B cell (primary cell): Measurements from ENCODE around the gene IRGQ. TPM values are rescaled to one million over a fixed set of nuclear protein-coding genes. Genes with fewer than 3 reads are reported as not detected.
"Not testable (repeated sequence)": the region's sequence is repeated elsewhere in the genome, so short reads cannot be mapped to it uniquely, and the experiment has no call there.

Source experiments
- ATAC-seq: fragments of 200-7000 bp; cut with Tn5 transposase; one replicate; pipeline ENCODE4 v1.10.0; 2021; ENCODE audit warnings: low read depth, mild to moderate bottlenecking, moderate number of reproducible peaks, moderate library complexity
- CTCF ChIA-PET: fragments of 350-600 bp; sonication (Branson Sonifier 250); formaldehyde crosslinking; loops from one replicate; lab custom pipeline; 2021; ENCODE audit warnings: antibody characterized with exemption, inconsistent platforms; lab: Charles Lee
- POLR2A ChIA-PET: fragments of 350-600 bp; sonication (Branson Sonifier 250); formaldehyde crosslinking; loops from one replicate; lab custom pipeline; 2021; ENCODE audit warnings: antibody characterized with exemption; lab: Charles Lee
- DNase-seq: peaks from one replicate; pipeline ENCODE4 v3.0.0; 2013
- H2AFZ ChIP-seq: 2 replicates; pipeline ENCODE4 v1.6.1; 2012; ENCODE audit warnings: mild to moderate bottlenecking, low read depth, low read length; ENCODE audit not compliant: insufficient read depth, poor library complexity, severe bottlenecking
- H3K27ac ChIP-seq, 2 donors: 1 replicate in 1 of 2; 2 replicates in 1 of 2; pipeline ENCODE4 v1.5.1; 2012 to 2013; ENCODE audit warnings: low read length in 2 of 2, mild to moderate bottlenecking in 2 of 2, moderate library complexity in 1 of 2
- H3K27me3 ChIP-seq, 4 experiments: fragments of 200-600 bp in 1 of 4; sonication (generic) in 1 of 4; replicated peaks in 1 of 4; 1 replicate in 2 of 4; 2 replicates in 2 of 4; pipeline versions ENCODE4 v1.6.1 to v1.7.0; 2013 to 2016; ENCODE audit warnings: low read length in 3 of 4, mild to moderate bottlenecking in 2 of 4, mixed read lengths in 1 of 4, moderate library complexity in 1 of 4; ENCODE audit not compliant: insufficient read depth in 4 of 4, control insufficient read depth in 3 of 4; ENCODE audit errors: control extremely low read depth in 1 of 4
- H3K36me3 ChIP-seq, 2 experiments: replicated peaks in 1 of 2; 1 replicate in 1 of 2; 2 replicates in 1 of 2; pipeline versions ENCODE4 v1.6.1 to v1.7.1; 2013; ENCODE audit warnings: low read length in 1 of 2; ENCODE audit not compliant: insufficient read depth in 2 of 2, control insufficient read depth in 1 of 2; ENCODE audit errors: control extremely low read depth in 1 of 2, extremely low read depth in 1 of 2
- H3K4me1 ChIP-seq, 2 donors: fragments of 200-600 bp in 1 of 2; sonication (generic) in 1 of 2; 1 replicate in 1 of 2; 2 replicates in 1 of 2; pipeline versions ENCODE4 v1.5.1 to v1.6.1; 2013 to 2017; ENCODE audit warnings: low read length in 2 of 2; ENCODE audit not compliant: control insufficient read depth in 2 of 2, insufficient read depth in 2 of 2
- H3K4me2 ChIP-seq: replicated peaks from 2 replicates; pipeline ENCODE3; 2012; ENCODE audit warnings: mild to moderate bottlenecking, low read depth, low read length; ENCODE audit not compliant: poor library complexity, severe bottlenecking
- H3K4me3 ChIP-seq, 5 experiments: fragments of 200-600 bp in 1 of 5; sonication (generic) in 1 of 5; 1 replicate in 3 of 5; 2 replicates in 2 of 5; pipeline versions ENCODE4 v1.5.1 to v1.7.0; 2011 to 2016; ENCODE audit warnings: low read length in 4 of 5, mild to moderate bottlenecking in 4 of 5, low read depth in 2 of 5, control low read depth in 1 of 5, moderate library complexity in 1 of 5; ENCODE audit not compliant: insufficient read depth in 1 of 5; ENCODE audit errors: control extremely low read depth in 1 of 5, extremely low read depth in 1 of 5
- H3K79me2 ChIP-seq: fragments of 200-600 bp; sonication (generic); one replicate; pipeline ENCODE4 v1.6.0; 2016; ENCODE audit warnings: low read length; ENCODE audit not compliant: control insufficient read depth, insufficient read depth
- H3K9ac ChIP-seq: fragments of 200-600 bp; sonication (generic); 2 replicates; pipeline ENCODE4 v1.6.1; 2017; ENCODE audit warnings: mild to moderate bottlenecking, low read length, moderate library complexity
- H3K9me3 ChIP-seq, 3 donors: one replicate each; pipeline versions ENCODE4 v1.6.1 to v1.7.1; 2013; ENCODE audit warnings: low read length in 2 of 3; ENCODE audit not compliant: control insufficient read depth in 2 of 3, insufficient read depth in 1 of 3; ENCODE audit errors: control extremely low read depth in 1 of 3
- H4K20me1 ChIP-seq: 2 replicates; pipeline ENCODE4 v1.6.0; 2012; ENCODE audit warnings: mild to moderate bottlenecking, low read length; ENCODE audit not compliant: insufficient read depth, control insufficient read depth, poor library complexity, severe bottlenecking
- H3K27ac Mint-ChIP-seq: one replicate; pipeline ENCODE4 v1.8.0; 2021; ENCODE audit warnings: mixed read lengths
- H3K27me3 Mint-ChIP-seq: one replicate; pipeline ENCODE4 v1.8.0; 2021; ENCODE audit warnings: mixed read lengths
- H3K4me1 Mint-ChIP-seq: one replicate; pipeline ENCODE4 v1.8.0; 2021; ENCODE audit warnings: mixed read lengths
- H3K4me3 Mint-ChIP-seq: one replicate; pipeline ENCODE4 v1.8.0; 2021; ENCODE audit warnings: mixed read lengths
- H3K9me3 Mint-ChIP-seq: one replicate; pipeline ENCODE4 v1.8.0; 2022; ENCODE audit warnings: mixed read lengths; ENCODE audit not compliant: insufficient read depth
- EZH2 ChIP-seq: IDR thresholded peaks from 2 replicates; pipeline ENCODE4 v1.6.1; 2012; ENCODE audit warnings: borderline replicate concordance, low read depth, mild to moderate bottlenecking, moderate library complexity, low read length; ENCODE audit not compliant: insufficient read depth, poor library complexity, severe bottlenecking
- WGBS: methylation state at CpG from one replicate; pipeline ENCODE4 v1.1.5; 2013; ENCODE audit warnings: missing lambda C conversion rate; ENCODE audit not compliant: insufficient coverage; 5-methylcytosine and 5-hydroxymethylcytosine counted together
- intact Hi-C: fragments of 100-400 bp; cut with micrococcal nuclease; formaldehyde crosslinking; loops from one replicate; pipeline ENCODE4 v1.10.0; 2022
- polyA plus RNA-seq: library from polyadenylated mRNA; depleted of rRNA; stranded (reverse); fragments of >200 nt; gene quantifications from 2 replicates; pipeline ENCODE4 v1.2.3, GENCODE V29; 2012
- total RNA-seq, 2 donors: library from RNA; stranded (reverse); fragments of 120-200 nt in 1 of 2; gene quantifications; 1 replicate in 1 of 2; 2 replicates in 1 of 2; pipeline versions ENCODE4 v1.2.3 to v1.2.4, GENCODE V29; 2013 to 2022
- TF ChIP-seq, protein P1 (sequence below): fragments of 200-600 bp; IDR thresholded peaks from one replicate; pipeline ENCODE4 v1.8.0; 2022; ENCODE audit warnings: antibody characterized with exemption, mild to moderate bottlenecking

Gene IRGQ
- total and polyA plus RNA-seq, 2 donors (not counting 1 experiment from before 2014, with no cell fraction given) = 20.3 to 22.6 TPM

GRCh38 chr19:43548706-43549105 is 47.2 kb downstream of the IRGQ start:
- DNase-seq = no peak
- Histone ChIP-seq H3K36me3 (peaks cover 3 to 66% of the 10 kb centered on the region in 2 experiments), H3K4me1 (no peaks in the 10 kb centered on the region), H3K79me2 (peaks cover 6% of the 10 kb centered on the region), H2AFZ (no peak overlapping the region), H3K4me2 (no peak overlapping the region), H4K20me1 (peaks cover 15% of the 10 kb centered on the region), H3K4me3 (no peak overlapping the region), H3K9ac (no peak overlapping the region), H3K27me3 (no peaks in the 10 kb centered on the region), H3K9me3 (no peaks in the 10 kb centered on the region), H3K27ac (no peak overlapping the region)
- Mint-ChIP-seq H3K27me3 (no peaks in the 10 kb centered on the region), H3K4me3 (no peak overlapping the region), H3K4me1 (no peaks in the 10 kb centered on the region), H3K9me3 (no peaks in the 10 kb centered on the region), H3K27ac (no peak overlapping the region)
- intact Hi-C loops = no loop called here
- ChIA-PET POLR2A (no interaction called here), CTCF (interaction anchor here (0.7 kb wide), 1 partner anchor 124 kb away, joined by 3 read pairs; no protein-coding TSS in a partner anchor)
- no peak for TF ChIP-seq EZH2
- TF ChIP-seq, protein P1, sequence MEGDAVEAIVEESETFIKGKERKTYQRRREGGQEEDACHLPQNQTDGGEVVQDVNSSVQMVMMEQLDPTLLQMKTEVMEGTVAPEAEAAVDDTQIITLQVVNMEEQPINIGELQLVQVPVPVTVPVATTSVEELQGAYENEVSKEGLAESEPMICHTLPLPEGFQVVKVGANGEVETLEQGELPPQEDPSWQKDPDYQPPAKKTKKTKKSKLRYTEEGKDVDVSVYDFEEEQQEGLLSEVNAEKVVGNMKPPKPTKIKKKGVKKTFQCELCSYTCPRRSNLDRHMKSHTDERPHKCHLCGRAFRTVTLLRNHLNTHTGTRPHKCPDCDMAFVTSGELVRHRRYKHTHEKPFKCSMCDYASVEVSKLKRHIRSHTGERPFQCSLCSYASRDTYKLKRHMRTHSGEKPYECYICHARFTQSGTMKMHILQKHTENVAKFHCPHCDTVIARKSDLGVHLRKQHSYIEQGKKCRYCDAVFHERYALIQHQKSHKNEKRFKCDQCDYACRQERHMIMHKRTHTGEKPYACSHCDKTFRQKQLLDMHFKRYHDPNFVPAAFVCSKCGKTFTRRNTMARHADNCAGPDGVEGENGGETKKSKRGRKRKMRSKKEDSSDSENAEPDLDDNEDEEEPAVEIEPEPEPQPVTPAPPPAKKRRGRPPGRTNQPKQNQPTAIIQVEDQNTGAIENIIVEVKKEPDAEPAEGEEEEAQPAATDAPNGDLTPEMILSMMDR = no peak
- no peak for ATAC-seq
- WGBS = 100% methylated on average over 1 of the region's 2 CpGs

DNA sequence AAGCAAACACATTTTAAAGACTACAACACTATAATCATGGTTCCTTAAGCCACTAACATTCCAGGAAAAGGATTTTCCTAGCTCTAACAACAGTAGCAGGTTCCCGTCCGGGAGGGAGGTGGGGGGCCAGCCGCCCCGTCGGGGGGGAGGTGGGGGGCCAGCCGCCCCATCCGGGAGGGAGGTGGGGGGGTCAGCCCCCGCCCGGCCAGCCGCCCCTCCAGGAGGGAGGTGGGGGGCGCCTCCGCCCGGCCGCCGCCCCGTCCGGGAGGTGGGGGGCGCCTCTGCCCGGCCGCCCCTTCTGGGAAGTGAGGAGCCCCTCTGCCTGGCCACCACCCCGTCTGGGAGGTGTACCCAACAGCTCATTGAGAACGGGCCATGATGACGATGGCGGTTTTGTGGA is 48.0 kb downstream of the IRGQ start:
- WGBS = no CpG with 5 or more reads among the region's 24 CpGs
- CTCF ChIA-PET, H3K27ac ChIP-seq, DNase-seq, H3K9me3 Mint-ChIP-seq, ATAC-seq, H3K79me2 ChIP-seq, H3K4me3 ChIP-seq, H3K27ac Mint-ChIP-seq, intact Hi-C loops, H3K4me1 ChIP-seq, H3K27me3 ChIP-seq, H2AFZ ChIP-seq, H3K4me2 ChIP-seq, H3K9ac ChIP-seq, H3K9me3 ChIP-seq, H3K4me3 Mint-ChIP-seq, H3K4me1 Mint-ChIP-seq, POLR2A ChIA-PET, H3K27me3 Mint-ChIP-seq, H4K20me1 ChIP-seq: not testable (repeated sequence)
- H3K36me3 ChIP-seq = peaks cover 1 to 67% of the 10 kb centered on the region in 2 experiments
